H9 (cell line): ENCODE data around the gene KISS1R. TPM values are rescaled to one million over a fixed set of nuclear protein-coding genes. Genes with fewer than 3 reads are reported as not detected.

ENCODE experiments used
- DNase-seq: peaks from one replicate; pipeline ENCODE4 v3.0.0-alpha.2; 2017
- H2AFZ ChIP-seq: one replicate; pipeline ENCODE4 v1.6.1; 2013; ENCODE audit warnings: mild to moderate bottlenecking, low read length, control low read depth, moderate library complexity
- H2AK5ac ChIP-seq: 2 replicates; pipeline ENCODE4 v1.6.1; 2013; ENCODE audit warnings: low read length, control low read depth, mixed read lengths; ENCODE audit not compliant: insufficient read length
- H2BK120ac ChIP-seq: one replicate; pipeline ENCODE4 v1.6.1; 2013; ENCODE audit warnings: low read depth, mild to moderate bottlenecking, low read length, control low read depth, inconsistent platforms; ENCODE audit not compliant: poor library complexity, severe bottlenecking
- H2BK12ac ChIP-seq: 2 replicates; pipeline ENCODE4 v1.6.1; 2013; ENCODE audit warnings: low read length, control low read depth, mixed read lengths, low read depth; ENCODE audit not compliant: insufficient read length
- H2BK15ac ChIP-seq: 2 replicates; pipeline ENCODE4 v1.6.1; 2013; ENCODE audit warnings: low read depth, low read length, control low read depth
- H2BK20ac ChIP-seq: one replicate; pipeline ENCODE4 v1.6.1; 2013; ENCODE audit warnings: low read depth, mild to moderate bottlenecking, low read length, control low read depth, inconsistent platforms; ENCODE audit not compliant: poor library complexity, severe bottlenecking
- H2BK5ac ChIP-seq: 2 replicates; pipeline ENCODE4 v1.6.1; 2013; ENCODE audit warnings: low read length, control low read depth, mixed read lengths; ENCODE audit not compliant: insufficient read length
- H3K14ac ChIP-seq: 2 replicates; pipeline ENCODE4 v1.6.1; 2013; ENCODE audit warnings: low read length, control low read depth; ENCODE audit not compliant: insufficient read depth
- H3K18ac ChIP-seq: 2 replicates; pipeline ENCODE4 v1.6.1; 2013; ENCODE audit warnings: low read depth, mild to moderate bottlenecking, mixed read lengths, low read length, control low read depth; ENCODE audit not compliant: insufficient read length
- H3K23ac ChIP-seq: 2 replicates; pipeline ENCODE4 v1.6.1; 2013; ENCODE audit warnings: low read length, control low read depth, mixed read lengths, low read depth; ENCODE audit not compliant: insufficient read length
- H3K23me2 ChIP-seq: 2 replicates; pipeline ENCODE4 v1.6.1; 2013; ENCODE audit warnings: low read depth, mild to moderate bottlenecking, mixed read lengths, low read length, control low read depth; ENCODE audit not compliant: insufficient read length, poor library complexity, severe bottlenecking
- H3K27ac ChIP-seq: 2 replicates; pipeline ENCODE4 v1.5.1; 2013; ENCODE audit warnings: low read length, control low read depth, mixed read lengths, low read depth; ENCODE audit not compliant: insufficient read length
- H3K27me3 ChIP-seq: 2 replicates; pipeline ENCODE4 v1.6.1; 2013; ENCODE audit warnings: low read length, control low read depth, inconsistent platforms; ENCODE audit not compliant: insufficient read depth
- H3K4ac ChIP-seq: 2 replicates; pipeline ENCODE4 v1.6.1; 2013; ENCODE audit warnings: low read depth, mild to moderate bottlenecking, control low read depth, inconsistent platforms, low read length, moderate library complexity
- H3K4me1 ChIP-seq: 2 replicates; pipeline ENCODE4 v1.6.1; 2013; ENCODE audit warnings: low read length, control low read depth, inconsistent platforms; ENCODE audit not compliant: insufficient read depth
- H3K4me2 ChIP-seq: 2 replicates; pipeline ENCODE4 v1.6.1; 2013; ENCODE audit warnings: low read length, control low read depth, mixed read lengths; ENCODE audit not compliant: insufficient read length, insufficient read depth
- H3K56ac ChIP-seq: 2 replicates; pipeline ENCODE4 v1.6.1; 2013; ENCODE audit warnings: low read depth, mild to moderate bottlenecking, mixed read lengths, low read length, control low read depth; ENCODE audit not compliant: insufficient read length
- H3K79me1 ChIP-seq: 2 replicates; pipeline ENCODE4 v1.6.1; 2013; ENCODE audit warnings: low read depth, mild to moderate bottlenecking, moderate library complexity, low read length, control low read depth, inconsistent platforms; ENCODE audit not compliant: insufficient read depth, poor library complexity, severe bottlenecking
- H3K79me2 ChIP-seq: 2 replicates; pipeline ENCODE4 v1.6.1; 2013; ENCODE audit warnings: low read length, control low read depth, inconsistent platforms; ENCODE audit not compliant: insufficient read depth
- H3K9ac ChIP-seq: 2 replicates; pipeline ENCODE4 v1.6.1; 2013; ENCODE audit warnings: low read length, control low read depth, mixed read lengths; ENCODE audit not compliant: insufficient read length; ENCODE audit errors: extremely low read depth
- H3K9me3 ChIP-seq: one replicate; pipeline ENCODE4 v1.6.1; 2013; ENCODE audit warnings: low read depth, low read length, inconsistent platforms; ENCODE audit not compliant: control insufficient read depth
- H3T11ph ChIP-seq: one replicate; pipeline ENCODE4 v1.6.1; 2013; ENCODE audit warnings: mild to moderate bottlenecking, low read length, control low read depth, inconsistent platforms
- H4K20me1 ChIP-seq: one replicate; pipeline ENCODE4 v1.6.1; 2013; ENCODE audit not compliant: control insufficient read depth, insufficient read length, insufficient read depth
- H4K5ac ChIP-seq: 2 replicates; pipeline ENCODE4 v1.6.1; 2013; ENCODE audit warnings: low read depth, mild to moderate bottlenecking, mixed read lengths, low read length, control low read depth; ENCODE audit not compliant: insufficient read length
- H4K8ac ChIP-seq: replicated peaks from 2 replicates; pipeline ENCODE4 v1.6.1; 2013; ENCODE audit warnings: low read length, control low read depth, mixed read lengths, low read depth; ENCODE audit not compliant: insufficient read length
- H4K91ac ChIP-seq: 2 replicates; pipeline ENCODE4 v1.6.1; 2013; ENCODE audit warnings: low read depth, mild to moderate bottlenecking, moderate library complexity, mixed read lengths, low read length, control low read depth; ENCODE audit not compliant: insufficient read length
- H3K27ac Mint-ChIP-seq, 3 experiments: 2 replicates in 2 of 3; 3 replicates in 1 of 3; pipeline ENCODE4 v1.8.0; 2020 to 2021; ENCODE audit warnings: mixed read lengths in 3 of 3, mild to moderate bottlenecking in 1 of 3, moderate library complexity in 1 of 3
- H3K27me3 Mint-ChIP-seq: 2 replicates; pipeline ENCODE4 v1.8.0; 2021; ENCODE audit warnings: low read depth, mild to moderate bottlenecking, moderate library complexity, mixed read lengths
- H3K36me3 Mint-ChIP-seq, 3 experiments: 2 replicates in 2 of 3; 3 replicates in 1 of 3; pipeline ENCODE4 v1.8.0; 2020 to 2021; ENCODE audit warnings: low read depth in 3 of 3, mixed read lengths in 3 of 3; ENCODE audit not compliant: insufficient read depth in 1 of 3
- H3K4me1 Mint-ChIP-seq, 2 experiments: 2 replicates each; pipeline ENCODE4 v1.8.0; 2020; ENCODE audit warnings: mixed read lengths in 2 of 2
- H3K4me3 Mint-ChIP-seq, 2 experiments: 2 replicates in 1 of 2; 3 replicates in 1 of 2; pipeline ENCODE4 v1.8.0; 2020 to 2021; ENCODE audit warnings: mild to moderate bottlenecking in 2 of 2, mixed read lengths in 2 of 2, moderate library complexity in 1 of 2
- H3K9me3 Mint-ChIP-seq, 2 experiments: 2 replicates in 1 of 2; 3 replicates in 1 of 2; pipeline ENCODE4 v1.8.0; 2020; ENCODE audit warnings: mild to moderate bottlenecking in 2 of 2, mixed read lengths in 2 of 2, moderate library complexity in 1 of 2
- CTCF ChIP-seq: fragments of 200-600 bp; sonication (generic); conservative IDR thresholded peaks from 3 replicates; pipeline ENCODE4 v1.8.0; 2021; ENCODE audit warnings: antibody characterized with exemption, mild to moderate bottlenecking
- WGBS: extraction: QIAGEN DNeasy Blood & Tissue Kit; methylation state at CpG from one replicate; pipeline ENCODE4 v1.1.7; 2013; ENCODE audit warnings: missing lambda C conversion rate, low lambda C conversion rate, mixed read lengths; ENCODE audit not compliant: insufficient read length; ENCODE audit errors: extremely low coverage; 5-methylcytosine and 5-hydroxymethylcytosine counted together
- total RNA-seq: library from RNA; stranded (reverse); gene quantifications from 2 replicates; pipeline ENCODE4 v1.2.1, GENCODE V29; 2021

The KISS1R gene
- total RNA-seq, 1 experiment from 2014 or later = 3.3 TPM

- Mint-ChIP-seq H3K27ac (no peak overlapping the region; a peak in 1 of 7 replicates), H3K9me3 (peaks cover 6 to 7% of the 10 kb centered on the region in 2 experiments), H3K36me3 (peaks cover 22 to 47% (median 31%) of the 10 kb centered on the region in 3 experiments), H3K4me3 (no peak overlapping the region), H3K27me3 (no peaks in the 10 kb centered on the region; the same call in 1 of the 2 replicates), H3K4me1 (peaks cover 0 to 5% of the 10 kb centered on the region in 2 experiments; a peak in 1 of 4 replicates)
- Histone ChIP-seq H3T11ph (no peak overlapping the region), H3K23me2 (peaks cover 3% of the 10 kb centered on the region), H2AFZ (no peak overlapping the region), H3K4me2 (no peak overlapping the region), H2BK15ac (no peak overlapping the region), H2BK120ac (no peak overlapping the region), H3K23ac (no peak overlapping the region), H3K56ac (no peak overlapping the region), H3K14ac (no peak overlapping the region), H4K5ac (no peak overlapping the region), H4K20me1 (no peaks in the 10 kb centered on the region), H3K9ac (no peak overlapping the region), H3K4me1 (no peaks in the 10 kb centered on the region), H3K18ac (no peak overlapping the region), H3K27me3 (no peaks in the 10 kb centered on the region), H3K9me3 (no peaks in the 10 kb centered on the region), H2BK20ac (no peak overlapping the region), H3K79me2 (no peaks in the 10 kb centered on the region), H3K4ac (no peak overlapping the region), H2AK5ac (no peak overlapping the region), H4K8ac (no peak overlapping the region), H4K91ac (no peak overlapping the region), H2BK12ac (no peak overlapping the region), H2BK5ac (no peak overlapping the region), H3K79me1 (no peaks in the 10 kb centered on the region), H3K27ac (no peak overlapping the region)
- no CpG with 5 or more reads among the region's 18 CpGs for WGBS
- DNase-seq = no peak
- TF ChIP-seq CTCF = no peak
Observed at GRCh38 chr19:876089-876488, 41.0 kb upstream of the KISS1R start.
